CD4-positive, alpha-beta T cell treated with Interleukin-2 at 100 ng/mL for 4 hours (primary cell): ENCODE measurements around the gene FAM3C.
A peak's percentile ranks its signal among the peaks of the same experiment; 100 is the strongest.

Experiments
- DNase-seq: peaks from one replicate; pipeline ENCODE4 v3.0.0-alpha.2; 2020; ENCODE audit warnings: low spot score

FAM3C gene

DNA sequence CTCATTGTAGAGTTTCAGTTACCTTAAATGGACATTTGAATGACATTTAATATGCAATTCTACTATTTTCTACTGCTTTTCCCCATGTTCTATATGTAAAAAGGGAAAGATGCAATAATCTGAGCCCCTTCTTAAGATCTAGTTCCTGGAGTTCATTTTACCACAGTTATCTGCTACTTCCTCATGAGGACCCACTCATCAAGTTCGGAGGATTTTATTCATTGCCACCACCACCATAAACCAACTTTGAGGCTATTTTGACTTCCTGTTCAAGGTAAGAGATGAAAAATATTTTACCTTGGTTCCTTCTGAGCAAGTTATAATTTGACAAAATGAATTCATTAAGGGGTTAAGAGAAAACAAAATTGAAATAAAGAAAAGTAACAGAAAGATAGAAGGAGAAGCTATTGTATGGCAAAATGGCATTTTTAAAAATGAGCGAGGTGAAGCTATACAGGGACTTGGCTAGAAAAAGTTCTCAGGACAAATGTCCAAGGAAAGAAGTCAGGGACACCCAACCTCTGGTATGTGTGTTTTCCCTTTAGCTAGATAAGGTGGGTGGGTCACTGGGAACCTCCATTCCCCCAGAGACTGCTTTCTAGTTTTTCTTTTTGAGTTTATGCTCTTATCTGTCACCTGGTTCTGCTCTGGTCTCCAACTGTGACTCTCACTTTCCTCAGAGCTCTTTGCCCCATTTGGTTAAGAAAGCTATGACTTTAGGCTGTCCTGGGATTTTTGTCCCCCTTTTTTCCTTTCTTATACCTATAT lies 14.9 kb upstream of the FAM3C start:
- no peak for DNase-seq

DNA sequence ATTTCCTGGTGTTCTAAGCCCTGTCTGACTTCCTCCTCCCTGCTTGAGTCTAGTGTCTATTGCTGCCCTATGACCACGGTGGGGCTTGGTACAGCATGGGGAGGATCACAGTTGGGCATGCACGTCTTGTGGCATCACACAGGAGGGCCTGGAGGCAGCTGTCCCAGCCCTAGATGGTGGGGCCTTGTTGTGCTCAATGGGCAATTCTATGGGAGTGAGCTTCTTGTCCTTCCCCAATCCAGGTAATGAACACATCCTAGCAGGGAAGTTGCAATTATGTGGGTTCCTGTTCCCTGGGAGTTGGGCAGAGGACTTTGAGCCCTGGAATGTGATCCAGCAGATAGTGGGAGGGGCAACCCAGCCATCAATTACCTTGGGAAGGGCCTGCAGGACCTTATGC lies 10.8 kb upstream of the FAM3C start:
- DNase-seq = no peak

DNA sequence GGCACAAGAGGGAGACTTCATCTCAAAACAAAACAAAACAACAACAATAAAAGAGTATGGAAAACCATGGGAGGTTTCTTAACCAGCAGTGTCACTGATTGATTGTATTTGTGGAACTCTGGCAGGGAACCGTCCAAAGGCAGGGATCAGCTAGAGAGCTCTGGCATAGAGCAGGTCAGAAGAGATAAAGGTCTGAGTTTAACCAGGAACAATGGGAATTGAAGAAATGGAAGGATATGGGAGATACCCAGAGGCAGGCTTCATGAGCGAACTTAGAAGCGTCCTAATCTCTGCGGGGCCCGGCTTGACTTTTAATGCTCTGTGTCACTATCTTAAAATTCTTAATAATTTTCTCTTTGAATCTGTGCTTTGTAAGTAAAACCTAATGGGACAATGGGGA lies 10.4 kb upstream of the FAM3C start:
- DNase-seq = no peak

DNA sequence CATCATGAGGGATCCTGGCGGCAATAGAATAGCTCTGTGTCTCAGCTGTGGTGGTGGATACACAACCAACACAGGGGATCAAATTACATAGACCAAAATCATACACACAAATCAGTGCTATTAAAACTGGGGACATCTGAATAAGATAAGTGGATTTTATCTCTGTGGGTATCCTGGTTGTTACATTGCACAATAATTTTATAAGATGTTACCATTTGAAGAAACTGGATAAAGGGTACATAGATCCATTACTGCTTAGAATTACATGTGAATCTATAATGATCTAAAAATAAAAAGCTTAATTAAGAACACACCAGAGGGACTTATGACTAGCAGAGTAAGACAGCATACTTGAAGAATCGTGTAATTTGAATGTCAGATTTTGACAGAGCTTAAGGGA lies 8.2 kb upstream of the FAM3C start:
- no peak for DNase-seq

DNA sequence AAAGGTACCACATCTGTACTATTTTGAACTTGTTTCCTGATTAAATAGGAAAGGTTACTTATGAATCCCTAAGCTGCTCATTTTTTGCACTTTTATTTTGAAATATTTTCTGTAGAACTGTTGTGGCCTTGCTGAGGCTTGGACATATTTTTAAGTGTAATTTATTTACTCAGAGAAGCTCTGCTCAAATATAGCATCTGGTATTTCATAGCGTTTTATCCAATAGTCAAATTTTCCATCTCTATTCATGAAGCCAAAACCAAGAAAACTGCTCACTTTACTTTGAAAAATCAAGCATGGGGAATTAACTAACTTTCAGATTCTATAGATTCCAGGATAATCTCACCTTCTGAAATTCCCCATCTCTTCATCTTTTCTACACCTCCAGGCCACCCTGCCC lies 6.6 kb upstream of the FAM3C start:
- no peak for DNase-seq

DNA sequence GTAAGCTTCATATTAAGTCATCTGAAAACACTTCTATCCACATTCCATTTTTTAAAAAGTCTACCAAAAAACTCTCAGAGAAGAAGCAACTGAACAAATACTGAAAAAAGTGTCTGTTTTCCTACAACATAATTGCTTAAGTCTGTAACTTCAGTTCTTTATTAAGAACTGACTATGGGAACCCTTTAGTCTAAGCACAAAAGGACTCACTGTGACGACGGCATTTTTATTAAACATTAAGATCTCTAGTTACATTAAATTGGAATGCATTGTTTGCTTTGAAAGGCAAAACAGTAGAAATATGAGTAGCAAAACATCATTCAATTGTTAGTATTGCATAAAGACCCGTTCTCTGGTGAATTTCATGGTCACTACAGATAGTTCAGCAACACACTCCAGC lies 5.8 kb upstream of the FAM3C start:
- no peak for DNase-seq

DNA sequence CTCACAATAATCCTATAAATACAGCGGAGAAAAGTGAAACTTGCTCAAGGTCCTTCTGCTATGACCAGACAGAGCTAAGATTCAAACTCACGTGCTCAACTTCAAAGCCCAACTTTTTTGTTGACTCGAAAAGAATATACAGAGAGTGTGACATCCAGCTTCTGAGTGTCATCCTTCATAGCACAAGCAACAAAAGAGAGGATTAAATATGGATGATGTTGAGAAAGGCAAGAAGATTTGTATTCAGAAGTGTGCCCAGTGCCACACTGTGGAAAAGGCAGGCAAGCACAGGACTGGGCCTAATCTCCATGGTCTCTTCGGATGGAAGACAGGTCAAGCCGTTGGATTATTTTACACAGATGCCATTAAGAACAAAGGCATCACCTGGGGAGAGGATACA lies 2.1 kb upstream of the FAM3C start:
- DNase-seq = no peak

DNA sequence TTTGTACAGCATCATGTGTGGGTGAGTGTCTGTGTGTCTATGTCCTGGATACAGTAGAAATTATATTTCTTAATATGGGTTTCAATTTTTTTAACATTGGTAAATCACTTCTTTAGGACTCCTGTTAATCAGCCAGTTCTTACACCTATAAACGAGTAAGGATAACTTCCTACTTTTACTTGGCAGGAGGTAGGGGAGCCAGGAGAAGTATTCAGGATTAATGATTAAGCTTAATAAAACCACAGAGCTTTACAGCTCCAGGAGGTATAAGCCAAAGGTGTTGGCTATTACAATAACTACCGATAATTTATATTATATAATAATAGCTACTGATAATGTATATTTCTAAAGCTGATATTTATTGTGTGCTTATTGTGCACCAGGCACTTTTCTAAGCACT lies 1.7 kb upstream of the FAM3C start:
- DNase-seq = no peak

DNA sequence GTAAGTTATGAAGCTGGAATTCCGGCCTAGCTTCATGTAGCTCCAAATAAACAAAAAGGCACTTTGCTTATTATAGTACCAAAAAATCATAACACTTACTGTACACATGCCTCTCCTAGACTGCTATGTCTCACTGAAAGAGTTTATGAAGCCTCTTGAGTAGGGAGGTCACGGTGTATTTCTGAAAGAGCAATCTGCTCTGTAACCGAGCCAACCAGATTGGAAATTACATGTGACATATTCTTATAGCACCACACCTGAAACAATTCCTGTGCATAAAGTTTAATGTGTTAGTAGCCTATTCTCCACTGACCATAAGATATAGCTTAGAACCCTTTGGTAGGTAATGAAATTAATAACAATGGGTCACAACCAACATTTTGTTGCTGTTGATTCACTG lies 1.3 kb upstream of the FAM3C start:
- no peak for DNase-seq

DNA sequence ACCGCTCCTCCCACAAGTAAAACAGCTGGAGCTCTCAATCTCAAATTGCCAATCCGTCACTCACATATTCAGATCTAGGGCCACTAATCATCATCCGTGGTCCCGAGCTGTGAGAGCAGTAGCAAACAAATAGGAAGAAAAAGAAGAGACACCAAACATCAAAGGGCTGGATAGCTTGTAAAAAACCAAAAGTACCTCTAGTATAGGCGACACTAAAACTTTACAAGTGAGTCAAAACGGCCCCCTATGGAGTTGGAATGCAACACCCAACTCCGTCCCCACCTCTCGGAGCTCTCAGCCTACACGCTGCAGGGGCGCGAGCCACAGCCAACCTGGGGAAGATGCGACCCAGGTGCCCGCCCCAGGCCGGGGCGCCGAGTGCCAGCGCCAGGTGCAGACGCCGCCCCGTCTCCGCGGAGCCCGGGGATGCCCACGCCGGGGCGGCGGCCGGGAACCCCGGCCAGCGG lies 581 bp downstream of the FAM3C start:
- DNase-seq = peak; percentile 42

DNA sequence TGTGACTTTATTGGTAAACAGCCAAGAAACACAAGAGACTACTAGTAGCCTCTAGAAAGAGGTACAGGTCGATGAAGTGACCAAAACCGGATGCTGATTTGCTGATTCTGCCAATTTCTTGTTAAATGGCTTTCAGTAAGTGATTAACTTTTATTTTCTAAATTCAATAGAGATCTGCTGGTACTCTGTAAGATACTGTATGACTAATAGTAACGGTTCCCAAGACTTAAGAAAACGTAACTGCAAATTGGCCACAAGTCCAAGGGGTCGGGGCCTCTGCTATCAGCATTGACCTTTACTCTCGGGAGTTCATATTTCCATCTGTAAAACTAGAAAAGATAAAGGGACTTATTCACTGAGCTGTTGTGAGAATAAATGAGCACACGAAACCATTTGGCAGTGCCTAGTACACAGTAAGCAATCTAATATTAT lies 1.4 kb downstream of the FAM3C start:
- no peak for DNase-seq

DNA sequence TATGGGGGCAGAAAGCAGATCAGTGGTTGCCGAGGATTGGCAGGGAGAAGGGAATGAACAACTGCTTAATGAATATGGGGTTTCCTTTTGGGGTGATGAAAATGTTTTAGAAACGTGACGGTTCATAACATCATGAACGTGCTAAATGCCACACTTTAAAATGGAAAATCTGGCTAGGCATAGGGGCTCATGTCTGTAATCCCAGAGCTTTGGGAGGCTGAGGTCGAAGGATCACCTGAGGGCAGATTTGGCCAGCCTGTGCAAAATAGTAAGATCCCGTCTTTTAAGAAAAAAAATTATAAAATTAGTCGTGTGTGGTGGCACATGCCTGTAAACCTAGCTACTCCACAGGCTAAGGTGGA lies 3.1 kb downstream of the FAM3C start:
- no peak for DNase-seq

DNA sequence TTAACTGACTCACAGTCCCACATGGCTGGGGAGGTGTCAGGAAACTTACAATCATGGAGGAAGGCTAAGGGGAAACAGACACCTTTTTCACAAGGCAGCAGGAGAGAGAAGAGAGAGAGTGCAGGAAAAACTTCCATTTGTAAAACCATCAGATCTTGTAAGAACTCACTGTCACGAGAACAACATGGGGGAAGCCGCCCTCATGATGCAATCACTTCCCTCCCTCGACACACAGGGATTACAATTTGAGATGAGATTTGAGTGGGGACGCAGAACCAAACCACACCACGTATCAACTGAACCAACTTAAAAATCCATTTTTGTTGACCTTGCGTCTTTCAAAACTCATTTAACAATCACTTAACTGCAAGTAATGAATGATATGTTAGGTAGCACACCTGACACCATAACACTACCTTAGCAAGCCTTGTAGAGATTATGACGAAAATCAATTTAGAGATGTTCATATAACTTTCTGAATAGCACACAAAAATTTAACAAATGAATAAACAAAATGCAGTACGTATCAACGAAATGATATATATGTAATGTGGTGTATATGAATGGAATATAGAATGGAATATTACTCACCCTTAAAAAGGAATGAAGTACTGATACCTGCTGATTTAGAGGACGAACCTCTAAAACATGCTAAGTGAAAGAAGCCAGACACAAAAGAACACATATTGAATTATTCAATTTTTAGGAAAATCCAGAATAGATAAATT lies 3.7 kb downstream of the FAM3C start:
- DNase-seq = no peak

DNA sequence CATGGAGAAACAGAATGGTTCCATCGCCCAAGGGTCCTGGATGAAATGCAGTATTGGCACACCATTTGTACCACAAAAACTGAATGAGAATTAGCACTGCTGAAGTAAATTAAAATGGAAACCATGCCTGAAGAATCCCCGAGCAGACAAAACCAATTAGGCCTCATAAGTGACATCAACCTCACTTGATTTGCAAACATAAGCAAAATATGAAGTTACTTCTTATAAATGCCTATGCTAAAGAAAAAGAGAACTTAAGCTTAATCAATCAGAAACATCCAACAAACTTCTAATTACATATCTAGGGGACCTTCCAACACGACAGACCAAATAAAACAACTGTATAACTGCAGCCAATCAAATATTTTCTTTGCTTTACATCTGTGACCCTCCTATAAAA lies 4.4 kb downstream of the FAM3C start:
- DNase-seq = no peak

DNA sequence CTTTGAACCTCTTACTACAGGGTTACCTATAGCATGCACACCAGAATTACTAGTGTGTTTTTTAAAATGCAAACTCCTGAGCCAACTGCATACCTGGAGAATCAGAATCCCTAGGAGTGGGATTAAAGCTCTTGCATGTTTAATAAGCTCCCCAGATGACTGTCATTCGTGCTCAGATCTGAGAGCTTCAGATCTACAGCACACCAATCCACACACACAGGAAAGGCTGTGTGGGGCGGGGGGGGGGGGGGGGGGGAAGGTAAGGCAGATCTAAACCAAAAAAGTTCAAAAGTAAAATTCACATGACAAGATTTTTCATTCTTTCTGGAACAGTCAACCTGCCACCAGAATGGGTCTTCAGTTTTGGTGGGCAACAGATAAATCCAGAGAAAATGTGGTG lies 5.5 kb downstream of the FAM3C start:
- no peak for DNase-seq

DNA sequence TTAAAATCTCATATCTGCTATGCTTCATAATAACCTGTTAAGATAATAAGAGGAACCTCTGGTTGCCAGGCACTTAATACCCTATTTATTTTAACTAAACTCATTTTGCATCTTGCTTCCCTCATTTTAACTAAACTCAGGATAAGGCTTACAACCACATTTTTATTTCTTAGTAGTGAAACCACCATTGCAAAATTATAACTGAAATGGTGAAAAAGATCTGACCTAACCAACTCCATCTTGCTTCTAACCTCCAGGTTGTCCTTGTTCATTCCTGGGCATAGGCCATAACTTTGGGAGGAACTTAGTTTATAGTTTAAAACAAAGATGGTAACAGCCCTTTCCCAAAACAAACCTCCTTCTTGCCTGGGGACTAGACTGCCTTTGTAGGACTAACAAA lies 6.0 kb downstream of the FAM3C start:
- no peak for DNase-seq

DNA sequence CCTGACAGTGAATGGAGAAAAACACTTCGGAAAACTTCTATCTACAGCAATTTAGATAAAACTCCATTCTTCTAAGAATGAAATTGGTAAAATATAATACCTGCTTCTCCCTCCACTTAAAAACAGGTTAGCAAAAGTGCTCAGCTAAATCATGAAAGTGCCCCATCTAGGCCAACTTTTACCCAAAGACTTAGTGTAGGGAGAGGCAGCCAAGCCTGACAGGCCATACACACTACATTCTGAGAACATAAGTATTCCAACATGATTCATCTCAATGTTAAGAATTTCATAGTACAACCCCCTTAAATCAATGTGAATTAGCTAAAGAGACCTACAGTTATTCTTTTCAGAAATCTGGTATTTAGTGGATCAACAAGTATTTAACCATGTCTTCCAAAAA lies 7.2 kb downstream of the FAM3C start:
- no peak for DNase-seq

DNA sequence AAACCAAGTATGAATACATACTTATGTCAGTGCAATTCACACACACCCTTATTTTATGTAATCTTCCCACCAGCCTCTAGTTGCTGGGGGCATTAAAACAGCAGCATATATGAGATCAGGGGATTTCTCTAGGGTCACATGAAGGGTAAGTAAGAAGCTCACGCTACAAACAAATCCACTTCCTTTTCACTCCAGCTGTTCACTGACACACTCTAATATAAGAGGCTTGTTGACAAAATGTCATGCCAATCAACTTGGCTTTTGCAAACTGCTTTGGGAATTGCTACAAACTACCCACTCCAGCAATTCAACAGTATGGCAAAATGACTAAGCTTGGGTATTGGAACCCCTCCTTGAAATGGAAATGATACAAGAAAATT lies 10.3 kb downstream of the FAM3C start:
- DNase-seq = peak; percentile 8

DNA sequence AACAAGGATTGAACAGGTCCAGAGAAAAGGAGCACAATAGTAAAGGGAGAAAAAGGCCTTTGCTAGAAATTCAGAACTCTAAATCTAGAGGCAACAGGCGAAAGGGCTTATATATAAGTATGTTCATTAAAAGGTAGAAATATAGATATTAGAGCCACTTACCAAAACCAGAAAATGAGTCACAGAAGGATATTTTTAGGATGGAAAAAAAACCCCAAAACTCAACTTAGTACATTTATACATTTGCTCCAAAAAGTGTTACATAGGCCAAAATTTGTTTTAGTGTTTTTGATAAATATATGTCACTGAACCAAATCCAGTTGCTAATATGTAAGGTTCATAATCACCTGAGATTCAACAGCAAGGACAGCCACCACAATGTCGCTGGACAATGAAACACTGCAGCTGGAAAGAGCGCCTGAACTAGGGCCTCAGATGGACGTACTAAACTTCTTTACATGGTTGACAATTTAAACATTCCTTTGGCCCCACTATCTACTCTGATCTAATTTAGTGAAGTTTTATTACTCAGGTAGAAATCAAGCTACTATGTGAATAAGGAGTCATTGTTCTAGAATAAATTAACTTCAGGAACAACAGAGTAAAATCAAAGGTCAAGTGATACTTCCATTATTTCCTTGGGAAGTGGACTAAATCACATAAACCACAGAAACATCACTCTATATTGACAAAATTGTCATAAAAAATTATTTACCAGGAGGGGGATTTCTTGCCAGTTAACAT lies 10.9 kb downstream of the FAM3C start:
- no peak for DNase-seq

DNA sequence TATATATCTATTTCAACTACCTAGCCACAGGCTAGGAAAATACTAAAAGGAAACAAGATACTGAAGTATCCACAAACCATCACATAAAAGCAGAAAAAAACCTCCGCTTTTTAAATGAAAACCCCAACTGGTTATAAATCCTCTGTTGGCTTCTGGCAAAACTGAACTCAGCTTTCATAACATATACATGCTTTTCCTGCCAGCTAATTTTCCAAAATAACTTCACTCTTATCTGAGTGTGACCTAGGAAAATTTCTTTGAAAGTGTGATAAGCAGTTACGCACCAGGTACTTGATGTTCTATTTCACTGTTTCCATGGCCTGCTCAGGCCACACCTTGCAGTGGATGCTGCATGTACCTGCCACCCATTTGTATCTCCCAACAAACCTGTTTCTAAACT lies 11.8 kb downstream of the FAM3C start:
- DNase-seq = no peak

DNA sequence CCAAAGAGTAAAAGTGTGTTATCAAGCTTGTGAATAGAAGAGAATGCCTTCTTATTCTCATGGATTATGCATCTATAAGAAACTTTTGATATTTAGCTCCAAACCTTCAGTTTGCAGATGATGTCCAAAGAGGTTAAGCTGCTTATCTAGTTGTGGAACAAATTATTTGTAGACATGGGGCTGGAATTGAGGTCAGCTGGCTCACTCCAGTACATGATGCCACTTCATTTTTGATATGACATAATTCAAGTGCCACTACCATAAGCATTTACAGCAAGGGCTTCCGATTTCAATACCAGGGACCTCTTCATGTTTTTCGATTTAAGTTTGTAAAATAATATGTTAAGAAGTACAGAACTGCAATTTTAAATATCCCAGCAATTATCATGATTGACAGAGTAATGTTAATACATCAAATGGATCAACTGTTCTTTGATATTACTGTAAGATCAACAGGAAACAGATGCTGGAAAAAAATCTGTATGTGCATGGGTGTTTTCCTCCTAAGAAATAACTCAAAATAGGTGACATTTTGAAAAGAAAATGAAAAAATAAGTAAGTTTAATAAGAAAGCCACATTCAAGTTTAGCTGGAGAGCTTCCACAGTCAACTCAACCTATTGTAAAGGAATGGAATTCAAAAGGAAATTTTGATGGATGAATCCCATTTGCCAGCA lies 12.7 kb downstream of the FAM3C start:
- no peak for DNase-seq

DNA sequence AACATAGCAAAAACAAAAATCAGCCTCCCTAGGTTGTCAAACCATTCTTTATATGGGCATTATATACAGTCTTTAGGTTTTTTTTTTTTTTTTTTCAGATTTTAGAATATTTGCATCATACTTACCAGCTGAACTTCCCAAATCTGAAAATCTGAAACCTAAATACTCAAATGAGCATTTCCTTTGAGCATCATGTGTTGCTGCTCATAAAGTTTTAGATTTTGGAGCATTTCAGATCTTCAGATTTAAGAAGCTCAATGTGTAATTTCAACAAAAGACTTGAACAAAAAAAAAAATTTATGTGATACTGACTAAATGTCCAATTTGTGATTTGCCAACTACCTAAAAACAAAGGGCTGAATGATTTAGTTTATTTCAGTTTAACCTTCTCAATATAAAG lies 13.6 kb downstream of the FAM3C start:
- no peak for DNase-seq

DNA sequence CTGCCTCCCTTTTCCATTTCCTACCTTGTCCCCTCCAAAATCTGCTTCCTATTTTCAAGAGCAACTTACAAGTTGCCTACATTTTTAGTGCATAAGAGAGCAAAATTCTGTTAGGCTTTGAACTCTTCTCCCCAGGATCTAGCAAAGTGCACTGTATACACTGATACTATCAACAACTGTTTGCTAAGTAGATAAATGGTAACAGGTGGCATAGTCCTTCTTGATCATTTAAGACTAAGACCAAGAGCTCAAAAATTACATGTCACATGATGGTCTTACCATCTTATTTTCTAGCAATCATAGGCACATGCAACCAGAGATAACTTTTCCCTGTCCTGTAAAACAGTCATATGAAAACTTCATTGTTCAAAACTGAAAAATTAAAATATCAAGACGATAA lies 16.2 kb downstream of the FAM3C start:
- no peak for DNase-seq
